ENCODE data around the gene SARS2.
"Not testable (repeated sequence)": the region's sequence is repeated elsewhere in the genome, so short reads cannot be mapped to it uniquely, and the experiment has no call there.

SARS2 gene

DNA sequence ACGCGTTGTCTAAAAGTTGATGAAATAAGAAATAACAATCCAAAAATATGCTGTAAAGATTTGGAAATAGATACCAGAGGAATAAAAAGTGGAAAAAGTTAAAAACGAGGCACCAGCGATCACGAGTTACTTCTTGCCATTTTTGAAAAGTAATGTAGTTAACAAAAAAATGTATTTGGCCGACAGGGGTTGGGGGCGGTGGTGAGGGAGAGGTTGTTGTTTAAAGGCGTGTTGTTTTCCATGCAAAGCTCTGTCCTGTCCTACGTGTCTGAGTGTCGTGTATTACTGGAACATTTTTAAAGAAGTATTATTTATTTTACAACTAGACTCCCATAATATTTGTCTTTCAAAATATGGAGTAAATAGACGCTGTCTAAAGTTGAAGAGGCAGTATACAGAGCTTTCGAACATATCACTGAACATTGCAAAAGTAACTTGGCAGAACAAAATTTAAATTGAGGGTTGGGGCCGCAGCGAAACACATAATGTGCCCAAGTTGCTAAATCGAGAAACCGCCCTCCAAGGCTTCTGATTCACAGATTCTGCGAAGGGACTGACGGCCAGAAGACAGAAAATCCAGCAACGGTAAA lies 44.2 kb upstream of the SARS2 start:
- TF ChIP-seq, protein P1, sequence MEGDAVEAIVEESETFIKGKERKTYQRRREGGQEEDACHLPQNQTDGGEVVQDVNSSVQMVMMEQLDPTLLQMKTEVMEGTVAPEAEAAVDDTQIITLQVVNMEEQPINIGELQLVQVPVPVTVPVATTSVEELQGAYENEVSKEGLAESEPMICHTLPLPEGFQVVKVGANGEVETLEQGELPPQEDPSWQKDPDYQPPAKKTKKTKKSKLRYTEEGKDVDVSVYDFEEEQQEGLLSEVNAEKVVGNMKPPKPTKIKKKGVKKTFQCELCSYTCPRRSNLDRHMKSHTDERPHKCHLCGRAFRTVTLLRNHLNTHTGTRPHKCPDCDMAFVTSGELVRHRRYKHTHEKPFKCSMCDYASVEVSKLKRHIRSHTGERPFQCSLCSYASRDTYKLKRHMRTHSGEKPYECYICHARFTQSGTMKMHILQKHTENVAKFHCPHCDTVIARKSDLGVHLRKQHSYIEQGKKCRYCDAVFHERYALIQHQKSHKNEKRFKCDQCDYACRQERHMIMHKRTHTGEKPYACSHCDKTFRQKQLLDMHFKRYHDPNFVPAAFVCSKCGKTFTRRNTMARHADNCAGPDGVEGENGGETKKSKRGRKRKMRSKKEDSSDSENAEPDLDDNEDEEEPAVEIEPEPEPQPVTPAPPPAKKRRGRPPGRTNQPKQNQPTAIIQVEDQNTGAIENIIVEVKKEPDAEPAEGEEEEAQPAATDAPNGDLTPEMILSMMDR (conservative IDR thresholded peaks at IDR 0.05; ENCODE audit: low read depth, low read length) = no peak
- peak overlapping the region; percentile 63 for H3K4me3 ChIP-seq (ENCODE audit: low read length)
- DNase-seq (ENCODE audit: low read depth) = no peak

DNA sequence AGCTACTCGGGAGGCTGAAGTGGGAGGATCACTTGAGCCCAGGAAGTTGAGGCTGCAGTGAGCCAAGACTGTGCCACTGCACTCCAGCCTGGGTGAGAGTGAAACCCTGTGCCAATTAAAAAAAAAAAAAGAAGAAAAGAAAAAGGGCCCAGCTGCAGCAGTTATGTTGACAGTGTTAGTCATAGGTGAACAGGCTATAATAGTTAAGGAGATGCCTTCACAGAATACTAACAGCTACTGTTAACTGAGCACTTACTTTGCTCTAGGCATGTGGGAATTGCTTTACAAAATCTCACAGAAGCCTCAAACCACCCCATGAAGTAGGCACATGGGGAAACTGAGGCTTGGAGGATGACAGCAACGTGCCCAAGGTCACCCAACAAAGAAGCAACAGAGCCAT lies 41.1 kb upstream of the SARS2 start:
- H3K4me3 ChIP-seq (ENCODE audit: low read length) = no peak overlapping the region
- no peak for DNase-seq (ENCODE audit: low read depth)
- TF ChIP-seq, protein P1 (conservative IDR thresholded peaks at IDR 0.05; ENCODE audit: low read depth, low read length) = no peak

DNA sequence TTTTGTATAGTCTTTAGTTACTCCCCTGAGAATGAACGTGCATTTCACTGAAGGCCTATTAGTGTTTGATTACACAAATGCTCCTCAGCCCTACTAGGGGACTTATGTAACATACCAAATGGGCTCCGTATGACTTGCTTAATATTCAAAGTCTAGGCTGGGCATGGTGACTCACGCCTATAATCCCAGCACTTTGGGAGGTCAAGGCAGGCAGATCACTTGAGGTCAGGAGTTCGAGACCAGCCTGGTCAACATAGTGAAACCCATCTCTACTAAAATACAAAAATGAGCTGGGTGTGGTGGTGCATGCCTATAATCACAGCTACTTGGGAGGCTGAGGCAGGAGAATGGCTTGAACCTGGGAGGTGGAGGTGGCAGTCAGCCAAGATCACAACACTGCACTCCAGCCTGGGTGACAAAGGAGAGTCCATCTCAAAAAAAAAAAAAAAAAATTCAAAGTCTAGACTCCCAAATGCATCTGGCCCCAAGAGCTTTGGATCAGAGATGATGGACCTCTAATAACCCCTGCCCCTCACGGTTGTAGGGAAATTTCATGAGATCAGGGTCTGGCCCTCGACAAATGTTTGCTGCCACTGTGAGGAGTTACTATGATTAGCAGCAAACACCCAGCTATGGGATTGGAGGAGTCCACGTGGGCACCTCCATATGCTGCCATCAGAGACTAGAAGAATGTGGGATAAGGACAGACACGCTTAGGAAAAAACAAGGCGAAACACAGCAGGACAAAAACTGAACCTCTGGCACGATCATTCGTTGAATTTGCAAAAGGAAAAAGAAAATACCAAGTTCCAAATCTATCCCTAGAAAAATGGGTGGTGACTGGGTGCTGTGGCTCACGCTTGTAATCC lies 40.3 kb upstream of the SARS2 start:
- no peak for DNase-seq (ENCODE audit: low read depth)
- TF ChIP-seq, protein P1 (conservative IDR thresholded peaks at IDR 0.05; ENCODE audit: low read depth, low read length) = no peak
- no peak overlapping the region for H3K4me3 ChIP-seq (ENCODE audit: low read length)

DNA sequence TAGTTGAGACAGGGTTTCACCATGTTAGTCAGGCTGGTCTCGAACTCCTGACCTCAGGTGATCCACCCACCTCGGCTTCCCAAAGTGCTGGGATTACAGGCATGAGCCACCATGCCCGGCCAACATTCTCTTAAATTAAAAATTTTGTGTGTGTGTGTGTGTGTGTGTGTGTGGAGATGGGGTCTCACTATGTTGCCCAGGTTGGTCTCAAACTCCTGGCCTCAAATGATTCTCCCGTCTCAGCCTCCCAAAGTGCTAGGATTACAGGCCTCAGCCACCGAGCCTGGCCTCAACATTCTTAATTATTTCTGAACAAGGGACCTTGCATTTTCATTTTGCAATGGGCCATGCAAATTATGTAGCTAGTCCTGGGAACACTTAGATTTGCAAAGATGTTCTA lies 35.6 kb upstream of the SARS2 start:
- not testable (repeated sequence) for DNase-seq (ENCODE audit: low read depth); H3K4me3 ChIP-seq (ENCODE audit: low read length)

DNA sequence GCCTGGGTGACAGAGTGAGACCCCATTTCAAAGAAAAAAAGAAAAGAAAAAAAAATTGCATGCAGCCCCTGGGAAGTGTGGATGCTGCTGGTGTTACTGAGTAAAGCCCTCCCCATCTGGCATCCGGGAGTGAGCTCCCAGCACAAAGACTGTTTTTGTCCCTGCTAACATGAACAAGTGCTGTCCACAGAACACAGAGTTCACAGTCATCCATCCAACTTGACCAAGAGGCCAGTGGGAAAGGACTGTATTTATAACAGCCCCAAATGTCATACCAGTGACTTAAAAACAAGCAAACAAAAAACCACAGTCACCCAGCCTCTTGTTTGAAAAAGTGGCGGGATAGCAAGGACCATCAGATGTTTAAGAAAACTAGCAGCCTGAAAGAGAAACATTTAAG lies 34.2 kb upstream of the SARS2 start:
- TF ChIP-seq, protein P1 (conservative IDR thresholded peaks at IDR 0.05; ENCODE audit: low read depth, low read length) = no peak

DNA sequence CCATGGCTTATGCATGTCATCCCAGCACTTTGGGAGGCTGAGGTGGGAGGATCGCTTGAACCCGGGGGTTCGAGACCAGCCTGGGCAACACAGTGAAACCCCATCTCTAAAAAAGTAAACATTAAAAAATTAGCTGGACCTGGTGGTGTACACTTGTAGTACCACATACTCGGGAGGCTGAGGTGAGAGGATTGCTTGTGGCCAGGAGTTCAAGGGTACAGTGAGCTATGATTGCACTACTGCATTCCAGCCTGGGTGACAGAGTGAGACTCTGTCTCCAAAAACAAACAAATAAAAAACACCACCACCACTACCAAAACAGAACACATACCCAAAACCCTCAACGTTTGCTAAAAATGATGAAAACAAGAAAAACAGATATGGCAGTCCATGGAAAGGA lies 29.1 kb upstream of the SARS2 start:
- H3K4me3 ChIP-seq (ENCODE audit: low read length) = no peak overlapping the region
- TF ChIP-seq, protein P1 (conservative IDR thresholded peaks at IDR 0.05; ENCODE audit: low read depth, low read length) = no peak
- no peak for DNase-seq (ENCODE audit: low read depth)

More for the DNA sequence above, 34.2 kb upstream of the SARS2 start:
- no peak overlapping the region for H3K4me3 ChIP-seq (ENCODE audit: low read length)
- no peak for DNase-seq (ENCODE audit: low read depth)

DNA sequence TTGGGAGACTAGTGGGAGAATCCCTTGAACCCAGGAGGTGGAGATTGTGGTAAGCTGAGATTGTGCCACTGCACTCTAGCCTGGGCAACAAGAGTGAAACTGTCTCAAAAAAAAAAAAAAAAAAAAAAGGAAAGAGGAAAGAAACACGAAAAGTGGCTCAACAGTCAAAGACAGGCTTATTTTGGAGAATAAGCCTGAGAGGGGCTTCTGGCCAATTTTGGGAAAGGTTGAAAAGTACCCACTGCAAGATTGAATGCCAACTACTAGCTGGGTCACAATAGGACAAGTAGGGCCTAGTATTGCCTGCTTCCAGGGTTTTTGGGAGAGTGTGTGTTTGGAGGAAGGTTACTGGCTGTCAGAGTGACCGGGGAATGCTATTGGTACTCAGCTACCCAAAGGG lies 27.7 kb upstream of the SARS2 start:
- no peak overlapping the region for H3K4me3 ChIP-seq (ENCODE audit: low read length)
- DNase-seq (ENCODE audit: low read depth) = no peak
- TF ChIP-seq, protein P1 (conservative IDR thresholded peaks at IDR 0.05; ENCODE audit: low read depth, low read length) = no peak
